ENCODE measurements around the gene PROM1.

GRCh38 chr4:16025268-16025667, 58.6 kb downstream of the PROM1 start:
- TF ChIP-seq ATF3 (CRISPR knock-in tag; conservative IDR thresholded peaks at IDR 0.05) (no peak), MAX (CRISPR knock-in tag; IDR thresholded peaks at IDR 0.05) (no peak), CTCF (IDR thresholded peaks at IDR 0.05) (no peak), HMGA2 (CRISPR knock-in tag; IDR thresholded peaks at IDR 0.05) (no peak), ZBTB43 (CRISPR knock-in tag; IDR thresholded peaks at IDR 0.05) (no peak), NFYB (CRISPR knock-in tag; conservative IDR thresholded peaks at IDR 0.05; ENCODE audit: low read depth) (no peak), NR3C1 (CRISPR knock-in tag; conservative IDR thresholded peaks at IDR 0.05; ENCODE audit: low read depth) (no peak)
- TF ChIP-seq, protein P1, sequence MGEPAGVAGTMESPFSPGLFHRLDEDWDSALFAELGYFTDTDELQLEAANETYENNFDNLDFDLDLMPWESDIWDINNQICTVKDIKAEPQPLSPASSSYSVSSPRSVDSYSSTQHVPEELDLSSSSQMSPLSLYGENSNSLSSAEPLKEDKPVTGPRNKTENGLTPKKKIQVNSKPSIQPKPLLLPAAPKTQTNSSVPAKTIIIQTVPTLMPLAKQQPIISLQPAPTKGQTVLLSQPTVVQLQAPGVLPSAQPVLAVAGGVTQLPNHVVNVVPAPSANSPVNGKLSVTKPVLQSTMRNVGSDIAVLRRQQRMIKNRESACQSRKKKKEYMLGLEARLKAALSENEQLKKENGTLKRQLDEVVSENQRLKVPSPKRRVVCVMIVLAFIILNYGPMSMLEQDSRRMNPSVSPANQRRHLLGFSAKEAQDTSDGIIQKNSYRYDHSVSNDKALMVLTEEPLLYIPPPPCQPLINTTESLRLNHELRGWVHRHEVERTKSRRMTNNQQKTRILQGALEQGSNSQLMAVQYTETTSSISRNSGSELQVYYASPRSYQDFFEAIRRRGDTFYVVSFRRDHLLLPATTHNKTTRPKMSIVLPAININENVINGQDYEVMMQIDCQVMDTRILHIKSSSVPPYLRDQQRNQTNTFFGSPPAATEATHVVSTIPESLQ (CRISPR knock-in tag; IDR thresholded peaks at IDR 0.05): no peak
